Fibroblast of peridontal ligament (primary cell): ENCODE data around the gene LPP.

Experiments used
- DNase-seq: peaks from one replicate; pipeline ENCODE4 v3.0.0-alpha.2; 2010; ENCODE audit errors: extremely low read depth

Gene LPP

GRCh38 chr3:188554404-188554803 is 400.4 kb downstream of the LPP start:
- DNase-seq: peak; percentile 60

- no peak for DNase-seq
Observed at GRCh38 chr3:188557235-188557634, 403.3 kb downstream of the LPP start.

- DNase-seq: peak; percentile 48
Observed at GRCh38 chr3:188558343-188559071, 404.6 kb downstream of the LPP start.

- no peak for DNase-seq
Observed at GRCh38 chr3:188559072-188559429, 405.1 kb downstream of the LPP start.

GRCh38 chr3:188559856-188560255 is 405.9 kb downstream of the LPP start:
- DNase-seq: no peak

- no peak for DNase-seq
Observed at GRCh38 chr3:188562144-188562543, 408.2 kb downstream of the LPP start.

- peak; percentile 38 for DNase-seq
Observed at GRCh38 chr3:188567478-188568195, 413.7 kb downstream of the LPP start.

- DNase-seq: no peak
Observed at GRCh38 chr3:188568736-188569135, 414.8 kb downstream of the LPP start.

- DNase-seq: no peak
Observed at GRCh38 chr3:188571531-188572095, 417.7 kb downstream of the LPP start.

GRCh38 chr3:188573291-188573940 is 419.5 kb downstream of the LPP start:
- no peak for DNase-seq

GRCh38 chr3:188573956-188574355 is 420.0 kb downstream of the LPP start:
- no peak for DNase-seq

GRCh38 chr3:188574885-188575284 is 420.9 kb downstream of the LPP start:
- DNase-seq: peak; percentile 63

- no peak for DNase-seq
Observed at GRCh38 chr3:188575501-188575900, 421.5 kb downstream of the LPP start.

GRCh38 chr3:188577539-188577938 is 423.6 kb downstream of the LPP start:
- DNase-seq: no peak

- peak; percentile 93 for DNase-seq
Observed at GRCh38 chr3:188578576-188579363, 424.8 kb downstream of the LPP start.

GRCh38 chr3:188580223-188580622 is 426.3 kb downstream of the LPP start:
- DNase-seq: no peak

- no peak for DNase-seq
Observed at GRCh38 chr3:188580659-188581058, 426.7 kb downstream of the LPP start.

GRCh38 chr3:188581365-188581764 is 427.4 kb downstream of the LPP start:
- DNase-seq: no peak

GRCh38 chr3:188581792-188582191 is 427.8 kb downstream of the LPP start:
- DNase-seq: no peak

- DNase-seq: no peak
Observed at GRCh38 chr3:188583341-188584161, 429.6 kb downstream of the LPP start.

GRCh38 chr3:188584162-188584529 is 430.2 kb downstream of the LPP start:
- DNase-seq: peak; percentile 53
